H1 (cell line): ENCODE results near the gene PES1. TPM values are rescaled to one million over a fixed set of nuclear protein-coding genes. Genes with fewer than 3 reads are reported as not detected.

Source experiments
- EP300 ChIP-seq, 2 experiments: IDR thresholded peaks; 1 replicate in 1 of 2; 2 replicates in 1 of 2; pipeline ENCODE4 v1.6.1; 2011 to 2012; ENCODE audit warnings: low read depth in 2 of 2, low read length in 2 of 2, mild to moderate bottlenecking in 2 of 2, borderline replicate concordance in 1 of 2, inconsistent platforms in 1 of 2, moderate library complexity in 1 of 2
- PHF8 ChIP-seq: fragments of 200-600 bp; sonication (generic); conservative IDR thresholded peaks from 2 replicates; pipeline ENCODE4 v1.7.1; 2012; ENCODE audit warnings: low read depth, mild to moderate bottlenecking, inconsistent platforms, low read length, moderate library complexity
- SIN3A ChIP-seq, 2 experiments: IDR thresholded peaks in 1 of 2; conservative IDR thresholded peaks in 1 of 2; 2 replicates each; pipeline ENCODE4 v1.6.1; 2011 to 2012; ENCODE audit warnings: low read length in 2 of 2, improper control_type of control experiment in 1 of 2, low read depth in 1 of 2, mild to moderate bottlenecking in 1 of 2
- polyA plus RNA-seq, 7 experiments: library from polyadenylated mRNA; depleted of rRNA in 3 of 7; stranded (reverse) in 5 of 7; unstranded in 2 of 7; fragments of >200 nt in 5 of 7; fragments of 200-250 nt in 2 of 7; gene quantifications; 1 replicate in 5 of 7; 2 replicates in 1 of 7; 4 replicates in 1 of 7; pipeline versions ENCODE4 v1.2.1 to v1.2.3, GENCODE V29; 2011 to 2013; ENCODE audit warnings: missing spikeins in 2 of 7, mixed read lengths in 2 of 7
- total RNA-seq: library from RNA; stranded (reverse); fragmentation: NEBNext Ultra II Directional; extraction: Animal tissue kit (Norgen Biotek cat#: 25700); gene quantifications from 2 replicates; pipeline ENCODE4 v1.2.1, GENCODE V29; 2021
- TF ChIP-seq, protein P1 (sequence below): fragments of 300-600 bp; sonication (generic); IDR thresholded peaks from 2 replicates; pipeline ENCODE4 v1.7.1; 2012; ENCODE audit warnings: low read length, moderate library complexity, mild to moderate bottlenecking, inconsistent platforms; ENCODE audit not compliant: insufficient replicate concordance
- TF ChIP-seq, protein P2 (sequence below), 3 experiments: IDR thresholded peaks; 1 replicate in 2 of 3; 2 replicates in 1 of 3; pipeline versions ENCODE4 v1.5.1 to v1.6.1; 2011; ENCODE audit warnings: low read length in 3 of 3, mild to moderate bottlenecking in 3 of 3, inconsistent platforms in 2 of 3, low read depth in 1 of 3, moderate library complexity in 1 of 3; ENCODE audit not compliant: insufficient read depth in 1 of 3; ENCODE audit errors: control extremely low read depth in 1 of 3
- TF ChIP-seq, protein P3 (sequence below): IDR thresholded peaks from 2 replicates; pipeline ENCODE4 v1.6.1; 2012; ENCODE audit warnings: inconsistent platforms

The PES1 gene
- total and polyA plus RNA-seq, 2 of the 8 experiments (the other 6 are each of a cell fraction or from before 2014, with no cell fraction given), result 121 to 191 TPM

DNA sequence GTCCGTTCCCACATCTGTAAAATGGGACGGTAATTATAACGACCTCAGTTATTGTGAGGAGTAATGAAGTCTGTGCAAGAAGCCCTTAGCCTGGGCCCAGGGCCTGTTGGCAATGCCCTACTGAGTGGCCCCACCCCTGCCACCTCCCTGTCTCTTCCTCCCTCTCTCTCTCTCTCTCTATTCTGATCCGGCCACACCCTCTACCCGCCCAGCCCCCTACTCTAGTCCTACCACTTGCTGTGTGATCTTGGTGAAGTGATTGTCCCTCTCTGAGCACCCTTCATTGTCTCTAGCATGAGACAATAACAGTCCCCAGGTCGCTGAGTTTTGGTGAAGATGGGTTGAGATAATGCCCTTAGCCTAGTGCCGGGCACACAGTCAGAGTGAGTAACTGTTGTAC lies 37.7 kb downstream of the PES1 start (continued):
- TF ChIP-seq, protein P1, sequence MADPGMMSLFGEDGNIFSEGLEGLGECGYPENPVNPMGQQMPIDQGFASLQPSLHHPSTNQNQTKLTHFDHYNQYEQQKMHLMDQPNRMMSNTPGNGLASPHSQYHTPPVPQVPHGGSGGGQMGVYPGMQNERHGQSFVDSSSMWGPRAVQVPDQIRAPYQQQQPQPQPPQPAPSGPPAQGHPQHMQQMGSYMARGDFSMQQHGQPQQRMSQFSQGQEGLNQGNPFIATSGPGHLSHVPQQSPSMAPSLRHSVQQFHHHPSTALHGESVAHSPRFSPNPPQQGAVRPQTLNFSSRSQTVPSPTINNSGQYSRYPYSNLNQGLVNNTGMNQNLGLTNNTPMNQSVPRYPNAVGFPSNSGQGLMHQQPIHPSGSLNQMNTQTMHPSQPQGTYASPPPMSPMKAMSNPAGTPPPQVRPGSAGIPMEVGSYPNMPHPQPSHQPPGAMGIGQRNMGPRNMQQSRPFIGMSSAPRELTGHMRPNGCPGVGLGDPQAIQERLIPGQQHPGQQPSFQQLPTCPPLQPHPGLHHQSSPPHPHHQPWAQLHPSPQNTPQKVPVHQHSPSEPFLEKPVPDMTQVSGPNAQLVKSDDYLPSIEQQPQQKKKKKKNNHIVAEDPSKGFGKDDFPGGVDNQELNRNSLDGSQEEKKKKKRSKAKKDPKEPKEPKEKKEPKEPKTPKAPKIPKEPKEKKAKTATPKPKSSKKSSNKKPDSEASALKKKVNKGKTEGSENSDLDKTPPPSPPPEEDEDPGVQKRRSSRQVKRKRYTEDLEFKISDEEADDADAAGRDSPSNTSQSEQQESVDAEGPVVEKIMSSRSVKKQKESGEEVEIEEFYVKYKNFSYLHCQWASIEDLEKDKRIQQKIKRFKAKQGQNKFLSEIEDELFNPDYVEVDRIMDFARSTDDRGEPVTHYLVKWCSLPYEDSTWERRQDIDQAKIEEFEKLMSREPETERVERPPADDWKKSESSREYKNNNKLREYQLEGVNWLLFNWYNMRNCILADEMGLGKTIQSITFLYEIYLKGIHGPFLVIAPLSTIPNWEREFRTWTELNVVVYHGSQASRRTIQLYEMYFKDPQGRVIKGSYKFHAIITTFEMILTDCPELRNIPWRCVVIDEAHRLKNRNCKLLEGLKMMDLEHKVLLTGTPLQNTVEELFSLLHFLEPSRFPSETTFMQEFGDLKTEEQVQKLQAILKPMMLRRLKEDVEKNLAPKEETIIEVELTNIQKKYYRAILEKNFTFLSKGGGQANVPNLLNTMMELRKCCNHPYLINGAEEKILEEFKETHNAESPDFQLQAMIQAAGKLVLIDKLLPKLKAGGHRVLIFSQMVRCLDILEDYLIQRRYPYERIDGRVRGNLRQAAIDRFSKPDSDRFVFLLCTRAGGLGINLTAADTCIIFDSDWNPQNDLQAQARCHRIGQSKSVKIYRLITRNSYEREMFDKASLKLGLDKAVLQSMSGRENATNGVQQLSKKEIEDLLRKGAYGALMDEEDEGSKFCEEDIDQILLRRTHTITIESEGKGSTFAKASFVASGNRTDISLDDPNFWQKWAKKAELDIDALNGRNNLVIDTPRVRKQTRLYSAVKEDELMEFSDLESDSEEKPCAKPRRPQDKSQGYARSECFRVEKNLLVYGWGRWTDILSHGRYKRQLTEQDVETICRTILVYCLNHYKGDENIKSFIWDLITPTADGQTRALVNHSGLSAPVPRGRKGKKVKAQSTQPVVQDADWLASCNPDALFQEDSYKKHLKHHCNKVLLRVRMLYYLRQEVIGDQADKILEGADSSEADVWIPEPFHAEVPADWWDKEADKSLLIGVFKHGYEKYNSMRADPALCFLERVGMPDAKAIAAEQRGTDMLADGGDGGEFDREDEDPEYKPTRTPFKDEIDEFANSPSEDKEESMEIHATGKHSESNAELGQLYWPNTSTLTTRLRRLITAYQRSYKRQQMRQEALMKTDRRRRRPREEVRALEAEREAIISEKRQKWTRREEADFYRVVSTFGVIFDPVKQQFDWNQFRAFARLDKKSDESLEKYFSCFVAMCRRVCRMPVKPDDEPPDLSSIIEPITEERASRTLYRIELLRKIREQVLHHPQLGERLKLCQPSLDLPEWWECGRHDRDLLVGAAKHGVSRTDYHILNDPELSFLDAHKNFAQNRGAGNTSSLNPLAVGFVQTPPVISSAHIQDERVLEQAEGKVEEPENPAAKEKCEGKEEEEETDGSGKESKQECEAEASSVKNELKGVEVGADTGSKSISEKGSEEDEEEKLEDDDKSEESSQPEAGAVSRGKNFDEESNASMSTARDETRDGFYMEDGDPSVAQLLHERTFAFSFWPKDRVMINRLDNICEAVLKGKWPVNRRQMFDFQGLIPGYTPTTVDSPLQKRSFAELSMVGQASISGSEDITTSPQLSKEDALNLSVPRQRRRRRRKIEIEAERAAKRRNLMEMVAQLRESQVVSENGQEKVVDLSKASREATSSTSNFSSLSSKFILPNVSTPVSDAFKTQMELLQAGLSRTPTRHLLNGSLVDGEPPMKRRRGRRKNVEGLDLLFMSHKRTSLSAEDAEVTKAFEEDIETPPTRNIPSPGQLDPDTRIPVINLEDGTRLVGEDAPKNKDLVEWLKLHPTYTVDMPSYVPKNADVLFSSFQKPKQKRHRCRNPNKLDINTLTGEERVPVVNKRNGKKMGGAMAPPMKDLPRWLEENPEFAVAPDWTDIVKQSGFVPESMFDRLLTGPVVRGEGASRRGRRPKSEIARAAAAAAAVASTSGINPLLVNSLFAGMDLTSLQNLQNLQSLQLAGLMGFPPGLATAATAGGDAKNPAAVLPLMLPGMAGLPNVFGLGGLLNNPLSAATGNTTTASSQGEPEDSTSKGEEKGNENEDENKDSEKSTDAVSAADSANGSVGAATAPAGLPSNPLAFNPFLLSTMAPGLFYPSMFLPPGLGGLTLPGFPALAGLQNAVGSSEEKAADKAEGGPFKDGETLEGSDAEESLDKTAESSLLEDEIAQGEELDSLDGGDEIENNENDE, result no peak
- TF ChIP-seq, protein P2, sequence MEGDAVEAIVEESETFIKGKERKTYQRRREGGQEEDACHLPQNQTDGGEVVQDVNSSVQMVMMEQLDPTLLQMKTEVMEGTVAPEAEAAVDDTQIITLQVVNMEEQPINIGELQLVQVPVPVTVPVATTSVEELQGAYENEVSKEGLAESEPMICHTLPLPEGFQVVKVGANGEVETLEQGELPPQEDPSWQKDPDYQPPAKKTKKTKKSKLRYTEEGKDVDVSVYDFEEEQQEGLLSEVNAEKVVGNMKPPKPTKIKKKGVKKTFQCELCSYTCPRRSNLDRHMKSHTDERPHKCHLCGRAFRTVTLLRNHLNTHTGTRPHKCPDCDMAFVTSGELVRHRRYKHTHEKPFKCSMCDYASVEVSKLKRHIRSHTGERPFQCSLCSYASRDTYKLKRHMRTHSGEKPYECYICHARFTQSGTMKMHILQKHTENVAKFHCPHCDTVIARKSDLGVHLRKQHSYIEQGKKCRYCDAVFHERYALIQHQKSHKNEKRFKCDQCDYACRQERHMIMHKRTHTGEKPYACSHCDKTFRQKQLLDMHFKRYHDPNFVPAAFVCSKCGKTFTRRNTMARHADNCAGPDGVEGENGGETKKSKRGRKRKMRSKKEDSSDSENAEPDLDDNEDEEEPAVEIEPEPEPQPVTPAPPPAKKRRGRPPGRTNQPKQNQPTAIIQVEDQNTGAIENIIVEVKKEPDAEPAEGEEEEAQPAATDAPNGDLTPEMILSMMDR (IDR thresholded peaks at IDR 0.05; ENCODE audit: control extremely low read depth in 1 of 3, insufficient read depth in 1 of 3, low read depth in 1 of 3, low read length in 3 of 3), result no peak
- TF ChIP-seq, protein P3, sequence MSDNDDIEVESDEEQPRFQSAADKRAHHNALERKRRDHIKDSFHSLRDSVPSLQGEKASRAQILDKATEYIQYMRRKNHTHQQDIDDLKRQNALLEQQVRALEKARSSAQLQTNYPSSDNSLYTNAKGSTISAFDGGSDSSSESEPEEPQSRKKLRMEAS, result no peak
- TF ChIP-seq PHF8, result no peak
- TF ChIP-seq EP300 (IDR thresholded peaks at IDR 0.05; ENCODE audit: borderline replicate concordance in 1 of 2, low read depth in 2 of 2, low read length in 2 of 2), result no peak
- TF ChIP-seq SIN3A (conservative IDR thresholded peaks at IDR 0.05 in 1 of 2, IDR thresholded peaks at IDR 0.05 in 1 of 2; ENCODE audit: low read depth in 1 of 2, low read length in 2 of 2), result no peak
